Erythroblast (primary cell): Measurements from ENCODE around the gene BTBD2.
A peak's percentile ranks its signal among the peaks of the same experiment; 100 is the strongest.

Source experiments
- DNase-seq, 2 experiments: peaks; one replicate each; lab custom pipeline; 2025; lab: John Stamatoyannopoulos, UW
- GATA1 ChIP-seq: IDR thresholded peaks from 2 replicates; pipeline ENCODE4 v1.6.1; 2011; ENCODE audit warnings: low read depth, mild to moderate bottlenecking, control low read depth, low read length, moderate library complexity
- POLR2A ChIP-seq: IDR thresholded peaks from 2 replicates; pipeline ENCODE4 v1.6.1; 2011; ENCODE audit warnings: mild to moderate bottlenecking, low read length

The BTBD2 gene

GRCh38 chr19:2015608-2015950, at the start of gene BTBD2:
Gene BTBD2 (minus strand): TSS chr19:2015714. CDS start chr19:2015703, 11 bp downstream.
- TF ChIP-seq GATA1 (no peak), POLR2A (no peak)
- DNase-seq: peak; percentile 66 to 69

- TF ChIP-seq POLR2A (no peak), GATA1 (no peak)
- DNase-seq: no peak
Measured at GRCh38 chr19:2064788-2065524, 49.4 kb upstream of the BTBD2 start.

- DNase-seq: no peak
- TF ChIP-seq POLR2A (no peak), GATA1 (no peak)
Measured at GRCh38 chr19:2064395-2064787, 48.9 kb upstream of the BTBD2 start.

GRCh38 chr19:2063824-2064223, 48.3 kb upstream of the BTBD2 start:
- TF ChIP-seq POLR2A (no peak), GATA1 (no peak)
- no peak for DNase-seq

GRCh38 chr19:2062770-2063169, 47.3 kb upstream of the BTBD2 start:
- DNase-seq: no peak
- no peak for TF ChIP-seq POLR2A
- no peak for TF ChIP-seq GATA1

- TF ChIP-seq GATA1 (no peak), POLR2A (no peak)
- no peak for DNase-seq
Measured at GRCh38 chr19:2062389-2062729, 46.8 kb upstream of the BTBD2 start.

- TF ChIP-seq GATA1: no peak
- peak; percentile 71 for TF ChIP-seq POLR2A
- peak; percentile 99 to 100 for DNase-seq
Measured at GRCh38 chr19:2061495-2062388, 46.2 kb upstream of the BTBD2 start.

- TF ChIP-seq POLR2A (no peak), GATA1 (no peak)
- peak; percentile 93 to 96 for DNase-seq
Measured at GRCh38 chr19:2060884-2061494, 45.5 kb upstream of the BTBD2 start.

GRCh38 chr19:2059422-2060201, 44.1 kb upstream of the BTBD2 start:
- DNase-seq: peak; percentile 77 to 89
- TF ChIP-seq GATA1: no peak
- peak; percentile 39 for TF ChIP-seq POLR2A

- TF ChIP-seq POLR2A (no peak), GATA1 (no peak)
- no peak for DNase-seq
Measured at GRCh38 chr19:2058570-2059421, 43.3 kb upstream of the BTBD2 start.

GRCh38 chr19:2057484-2058469, 42.3 kb upstream of the BTBD2 start:
- TF ChIP-seq GATA1: no peak
- TF ChIP-seq POLR2A: no peak

GRCh38 chr19:2056837-2057192, 41.3 kb upstream of the BTBD2 start:
- TF ChIP-seq POLR2A (no peak), GATA1 (no peak)

More at GRCh38 chr19:2057484-2058469, 42.3 kb upstream of the BTBD2 start:
- no peak for DNase-seq

More at GRCh38 chr19:2056837-2057192, 41.3 kb upstream of the BTBD2 start:
- no peak for DNase-seq
